GM19468 (cell line): Measurements from ENCODE around the gene C1QL4.
"Not testable (repeated sequence)": the region's sequence is repeated elsewhere in the genome, so short reads cannot be mapped to it uniquely, and the experiment has no call there.

ENCODE experiments used
- ATAC-seq: cut with Tn5 transposase; IDR thresholded peaks from one replicate; pipeline ENCODE4 v1.9.1; 2021; ENCODE audit warnings: mild to moderate bottlenecking, moderate library complexity, moderate number of reproducible peaks; ENCODE audit not compliant: unreplicated experiment; ENCODE audit errors: extremely low read depth

C1QL4 gene

DNA sequence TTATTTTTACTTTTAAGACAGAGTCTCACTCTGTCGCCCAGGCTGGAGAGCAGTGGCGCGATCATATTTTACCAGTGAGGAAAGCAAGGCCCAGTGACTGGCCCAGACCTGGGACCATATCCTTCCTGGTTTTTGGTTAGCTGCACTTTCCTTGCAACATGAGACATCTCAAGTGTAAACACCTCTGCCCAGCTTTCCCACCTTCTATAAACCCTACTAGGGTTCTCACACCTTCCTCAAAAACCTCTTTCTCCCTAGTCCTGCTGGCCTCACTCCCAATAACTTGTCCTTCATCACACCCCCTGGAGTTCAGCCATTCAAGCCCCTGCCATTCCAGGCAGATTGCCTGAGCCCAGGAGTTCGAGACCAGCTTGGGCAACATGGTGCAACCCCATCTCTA is 52.3 kb downstream of the C1QL4 start:
- ATAC-seq, result no peak

- ATAC-seq, result no peak
Measured at GRCh38 chr12:49283541-49284429, 53.2 kb downstream of the C1QL4 start.

DNA sequence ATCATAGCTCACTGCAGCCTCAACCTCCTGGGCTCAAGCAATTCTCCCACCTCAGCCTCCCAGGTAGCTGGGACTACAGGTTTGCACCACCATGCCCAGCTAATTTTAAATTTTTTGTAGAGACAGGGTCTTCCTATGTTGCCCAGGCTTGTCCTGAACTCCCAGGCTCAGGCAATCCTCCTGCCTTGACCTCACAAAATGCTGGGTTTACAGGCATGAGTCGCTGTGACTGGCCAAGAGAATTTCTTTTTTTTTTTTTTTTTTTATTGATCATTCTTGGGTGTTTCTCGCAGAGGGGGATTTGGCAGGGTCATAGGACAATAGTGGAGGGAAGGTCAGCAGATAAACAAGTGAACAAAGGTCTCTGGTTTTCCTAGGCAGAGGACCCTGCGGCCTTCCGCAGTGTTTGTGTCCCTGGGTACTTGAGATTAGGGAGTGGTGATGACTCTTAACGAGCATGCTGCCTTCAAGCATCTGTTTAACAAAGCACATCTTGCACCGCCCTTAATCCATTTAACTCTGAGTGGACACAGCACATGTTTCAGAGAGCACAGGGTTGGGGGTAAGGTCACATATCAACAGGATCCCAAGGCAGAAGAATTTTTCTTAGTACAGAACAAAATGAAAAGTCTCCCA is 54.1 kb downstream of the C1QL4 start:
- not testable (repeated sequence) for ATAC-seq
